Endothelial cell of umbilical vein (primary cell): Measurements from ENCODE around the gene GABARAPL1. TPM values are rescaled to one million over a fixed set of nuclear protein-coding genes. Genes with fewer than 3 reads are reported as not detected.

Experiments used
- BruUV-seq: library from RNA; stranded (reverse); fragments of 400-500 nt; replicated peaks from 2 replicates; lab custom pipeline; 2021; lab: Mats Ljungman, UMichigan
- CTCF ChIA-PET: fragments of 300-600, 350-600 bp; sonication (Branson Sonifier 250); formaldehyde crosslinking; loops from one replicate; lab custom pipeline; 2021; ENCODE audit warnings: antibody characterized with exemption, inconsistent platforms; lab: Charles Lee
- POLR2A ChIA-PET: fragments of 300-600, 350-600 bp; sonication (Branson Sonifier 250); formaldehyde crosslinking; loops from one replicate; lab custom pipeline; 2021; ENCODE audit warnings: antibody characterized with exemption, inconsistent platforms; lab: Charles Lee
- DNase-seq: peaks from one replicate; pipeline ENCODE4 v3.0.0-alpha.2; 2011; ENCODE audit warnings: low read depth, low spot score
- FAIRE-seq: peaks from 2 replicates; lab custom pipeline; 2011; peaks lifted over from hg19 to GRCh38; lab: Jason Lieb, UNC
- H2AFZ ChIP-seq: 2 replicates; pipeline ENCODE4 v1.6.0; 2012; ENCODE audit warnings: low read depth, low read length, control low read depth, inconsistent platforms
- H3K27ac ChIP-seq: 2 replicates; pipeline ENCODE4 v1.5.1; 2011; ENCODE audit warnings: low read depth, mild to moderate bottlenecking, control low read depth, low read length, moderate library complexity; ENCODE audit not compliant: insufficient read depth
- H3K27me3 ChIP-seq, 2 experiments: 2 replicates each; pipeline versions ENCODE4 v1.6.0 to v1.6.1; 2011; ENCODE audit warnings: low read length in 2 of 2, mixed read lengths in 1 of 2; ENCODE audit not compliant: control insufficient read depth in 2 of 2, insufficient read depth in 2 of 2
- H3K36me3 ChIP-seq, 2 experiments: 2 replicates in 1 of 2; 3 replicates in 1 of 2; pipeline ENCODE4 v1.5.1; 2011; ENCODE audit warnings: low read length in 2 of 2, mild to moderate bottlenecking in 1 of 2, moderate library complexity in 1 of 2; ENCODE audit not compliant: control insufficient read depth in 2 of 2, insufficient read depth in 2 of 2; ENCODE audit errors: extremely low read depth in 1 of 2
- H3K4me1 ChIP-seq: 3 replicates; pipeline ENCODE4 v1.5.1; 2011; ENCODE audit warnings: mild to moderate bottlenecking, low read length; ENCODE audit not compliant: control insufficient read depth, insufficient read depth; ENCODE audit errors: extremely low read depth
- H3K4me2 ChIP-seq: 2 replicates; pipeline ENCODE4 v1.6.1; 2011; ENCODE audit warnings: low read length, control low read depth, mixed read lengths; ENCODE audit not compliant: insufficient read depth
- H3K4me3 ChIP-seq, 3 experiments: fragments of 200-600 bp in 1 of 3; sonication (generic), shearing (Covaris generic) in 1 of 3; replicated peaks in 1 of 3; 2 replicates each; pipeline ENCODE4 v1.5.1; 2011 to 2016; ENCODE audit warnings: control low read depth in 3 of 3, low read length in 3 of 3, mild to moderate bottlenecking in 2 of 3, inconsistent platforms in 1 of 3, low read depth in 1 of 3, moderate library complexity in 1 of 3; ENCODE audit not compliant: insufficient read depth in 1 of 3
- H3K79me2 ChIP-seq: 2 replicates; pipeline ENCODE4 v1.6.0; 2012; ENCODE audit warnings: low read length, inconsistent platforms; ENCODE audit not compliant: control insufficient read depth, insufficient read depth
- H3K9ac ChIP-seq: replicated peaks from 2 replicates; pipeline ENCODE3; 2011; ENCODE audit warnings: low read length, control low read depth; ENCODE audit not compliant: insufficient read depth; ENCODE audit errors: extremely low read depth
- H3K9me1 ChIP-seq: replicated peaks from 3 replicates; pipeline ENCODE4 v1.6.0; 2011; ENCODE audit warnings: mild to moderate bottlenecking, low read length; ENCODE audit not compliant: control insufficient read depth, insufficient read depth; ENCODE audit errors: extremely low read depth
- H3K9me3 ChIP-seq: replicated peaks from 2 replicates; pipeline ENCODE4 v1.5.1; 2012; ENCODE audit warnings: low read length, inconsistent platforms; ENCODE audit not compliant: control insufficient read depth, insufficient read depth
- H4K20me1 ChIP-seq: replicated peaks from 2 replicates; pipeline ENCODE3; 2011; ENCODE audit warnings: mild to moderate bottlenecking, low read length; ENCODE audit not compliant: control insufficient read depth, insufficient read depth; ENCODE audit errors: extremely low read depth
- CTCF ChIP-seq, 2 donors: IDR thresholded peaks; 1 replicate in 1 of 2; 2 replicates in 1 of 2; pipeline ENCODE4 v1.5.1; 2011; ENCODE audit warnings: low read length in 2 of 2, mild to moderate bottlenecking in 2 of 2, moderate library complexity in 2 of 2, control low read depth in 1 of 2, inconsistent platforms in 1 of 2, low read depth in 1 of 2; ENCODE audit not compliant: insufficient read depth in 1 of 2; ENCODE audit errors: extremely low read depth in 1 of 2
- FOS ChIP-seq: IDR thresholded peaks from 2 replicates; pipeline ENCODE4 v1.6.1; 2011; ENCODE audit warnings: mild to moderate bottlenecking, low read length, moderate library complexity, borderline replicate concordance; ENCODE audit not compliant: insufficient read depth
- GATA2 ChIP-seq: IDR thresholded peaks from 2 replicates; pipeline ENCODE4 v1.7.0; 2011; ENCODE audit warnings: low read depth, mild to moderate bottlenecking, moderate library complexity, mixed read lengths, low read length; ENCODE audit not compliant: insufficient read length, insufficient read depth
- JUN ChIP-seq: IDR thresholded peaks from 2 replicates; pipeline ENCODE4 v1.6.1; 2011; ENCODE audit warnings: borderline replicate concordance, low read depth; ENCODE audit not compliant: insufficient read length, insufficient read depth
- MAX ChIP-seq: IDR thresholded peaks from 2 replicates; pipeline ENCODE4 v1.6.1; 2011; ENCODE audit not compliant: insufficient read depth, insufficient read length
- MYC ChIP-seq: IDR thresholded peaks from one replicate; pipeline ENCODE4 v1.6.1; 2011; ENCODE audit warnings: mild to moderate bottlenecking, low read depth, low read length
- dilution Hi-C: fragments of 300-500 bp; cut with MboI; formaldehyde crosslinking; loops from one replicate; pipeline ENCODE4 v1.15.0; 2019; ENCODE audit warnings: low sequenced_read_pairs; ENCODE audit not compliant: extremely low pct_ligation_motif_present
- intact Hi-C: fragments of 100-400 bp; cut with micrococcal nuclease; formaldehyde crosslinking; loops from one replicate; pipeline ENCODE4 v1.10.0; 2022
- polyA plus RNA-seq, 4 experiments: library from polyadenylated mRNA; depleted of rRNA in 3 of 4; stranded (reverse) in 3 of 4; unstranded in 1 of 4; fragments of >200 nt; gene quantifications; 2 replicates each; pipeline versions ENCODE4 v1.2.1 to v1.2.3, GENCODE V29; 2011 to 2012; ENCODE audit warnings: missing spikeins in 1 of 4
- total RNA-seq: library from RNA; stranded (reverse); gene quantifications from 2 replicates; pipeline ENCODE4 v1.2.3, GENCODE V29; 2021

The GABARAPL1 gene
- total and polyA plus RNA-seq, 2 donors (not counting 3 experiments of a cell fraction or from before 2014, with no cell fraction given): 59.4 to 65.6 TPM

- no TSS peak for BruUV-seq
- H3K4me2 ChIP-seq: no peak overlapping the region
- FAIRE-seq (no peak), DNase-seq (no peak)
- no peaks in the 10 kb centered on the region for H3K9me1 ChIP-seq
- ChIA-PET CTCF (interaction anchor here (1.1 to 1.8 kb wide), 2 partner anchors 11 to 16 kb away, joined by 6 to 8 read pairs; no protein-coding TSS in a partner anchor), POLR2A (no interaction called here)
- H3K4me1 ChIP-seq: no peaks in the 10 kb centered on the region
- no peak overlapping the region for H3K9ac ChIP-seq
- intact Hi-C loops (no loop called here), dilution Hi-C loops (no loop called here)
- H2AFZ ChIP-seq: no peak overlapping the region
- no peak overlapping the region for H3K27ac ChIP-seq
- no peaks in the 10 kb centered on the region for H3K79me2 ChIP-seq
- no peaks in the 10 kb centered on the region for H3K36me3 ChIP-seq
- TF ChIP-seq CTCF (IDR thresholded peaks at IDR 0.05; ENCODE audit: extremely low read depth in 1 of 2, insufficient read depth in 1 of 2, low read depth in 1 of 2, low read length in 2 of 2) (no peak), JUN (no peak), MYC (no peak), FOS (no peak), MAX (no peak), GATA2 (no peak)
- peaks cover 0 to 3% of the 10 kb centered on the region in 2 experiments for H3K27me3 ChIP-seq
- no peaks in the 10 kb centered on the region for H4K20me1 ChIP-seq
- H3K4me3 ChIP-seq: no peak overlapping the region
- H3K9me3 ChIP-seq: no peaks in the 10 kb centered on the region
Measured at GRCh38 chr12:10169104-10169503, 43.6 kb upstream of the GABARAPL1 start.
